ENCODE data around the gene TRIM13. TPM values are rescaled to one million over a fixed set of nuclear protein-coding genes. Genes with fewer than 3 reads are reported as not detected.
"Not testable (repeated sequence)": the region's sequence is repeated elsewhere in the genome, so short reads cannot be mapped to it uniquely, and the experiment has no call there.

The TRIM13 gene
- total and polyA plus RNA-seq, 11 donors, result 14.0 to 26.9 (median 18.5) TPM

- Histone ChIP-seq H3K4me3 (no peak overlapping the region), H3K4me1 (peaks cover 0 to 5% (median 0%) of the 10 kb centered on the region in 12 donors), H3K27ac (no peak overlapping the region), H3K27me3 (no peaks in the 10 kb centered on the region), H3K9me3 (no peaks in the 10 kb centered on the region), H3K36me3 (peaks cover 0 to 13% (median 0%) of the 10 kb centered on the region in 9 donors)
- TF ChIP-seq POLR2A (IDR thresholded peaks at IDR 0.05) (no peak), CTCF (IDR thresholded peaks at IDR 0.05) (no peak)
- 73 to 83% (median 80%) methylated on average over 3 of the region's 3 CpGs for WGBS, 4 donors
- intact Hi-C loops (cut with DNase I), result loop anchor here (2.0 to 10.0 kb wide), 17 partner anchors 547 to 1094 kb away; no protein-coding TSS in a partner anchor
- ATAC-seq, result peak in 1 of 4 donors; percentile 16
- no peak for DNase-seq
Observed at GRCh38 chr13:49977992-49978391, 18.9 kb upstream of the TRIM13 start.

- H3K36me3 ChIP-seq, result peaks cover 0 to 11% (median 0%) of the 10 kb centered on the region in 9 donors
- TF ChIP-seq POLR2A (IDR thresholded peaks at IDR 0.05), result no peak
- TF ChIP-seq CTCF (IDR thresholded peaks at IDR 0.05), result no peak
- intact Hi-C loops (cut with DNase I), result no loop called here
- H3K27me3 ChIP-seq, result no peaks in the 10 kb centered on the region
- no peak overlapping the region for H3K27ac ChIP-seq
- peaks cover 0 to 8% (median 0%) of the 10 kb centered on the region in 12 donors for H3K4me1 ChIP-seq
- DNase-seq, result no peak
- no peak overlapping the region for H3K4me3 ChIP-seq
- H3K9me3 ChIP-seq, result no peaks in the 10 kb centered on the region
- ATAC-seq, result peak in 2 of 4 donors; percentile 44 to 58
Observed at GRCh38 chr13:49980266-49980665, 16.6 kb upstream of the TRIM13 start.

GRCh38 chr13:49985129-49985528 lies 11.7 kb upstream of the TRIM13 start:
- Histone ChIP-seq H3K27ac (no peak overlapping the region), H3K27me3 (no peaks in the 10 kb centered on the region), H3K9me3 (no peaks in the 10 kb centered on the region), H3K36me3 (peaks cover 0 to 42% (median 7%) of the 10 kb centered on the region in 9 donors), H3K4me1 (peaks cover 0 to 5% (median 0%) of the 10 kb centered on the region in 12 donors), H3K4me3 (no peak overlapping the region)
- TF ChIP-seq POLR2A (IDR thresholded peaks at IDR 0.05), result no peak
- TF ChIP-seq CTCF (IDR thresholded peaks at IDR 0.05), result no peak
- DNase-seq, result no peak
- ATAC-seq, result no peak
- WGBS, 4 donors, result 72 to 82% (median 75%) methylated on average over 2 of the region's 2 CpGs
- intact Hi-C loops (cut with DNase I), result no loop called here

- 75 to 84% (median 80%) methylated on average over 7 of the region's 7 CpGs for WGBS, 4 donors
- Histone ChIP-seq H3K4me1 (peaks cover 0 to 5% (median 0%) of the 10 kb centered on the region in 12 donors), H3K9me3 (no peaks in the 10 kb centered on the region), H3K36me3 (peaks cover 0 to 53% (median 16%) of the 10 kb centered on the region in 9 donors), H3K27me3 (no peaks in the 10 kb centered on the region), H3K4me3 (no peak overlapping the region), H3K27ac (no peak overlapping the region)
- DNase-seq (no peak), ATAC-seq (no peak)
- intact Hi-C loops (cut with DNase I), result no loop called here
- TF ChIP-seq POLR2A (IDR thresholded peaks at IDR 0.05), result no peak
Observed at GRCh38 chr13:49986471-49986870, 10.4 kb upstream of the TRIM13 start.

GRCh38 chr13:49990612-49991011 lies 6.2 kb upstream of the TRIM13 start:
- DNase-seq, ATAC-seq: not testable (repeated sequence)

More at GRCh38 chr13:49990612-49991011, 6.2 kb upstream of the TRIM13 start:
- not testable (repeated sequence) for H3K4me3 ChIP-seq, H3K27ac ChIP-seq, H3K4me1 ChIP-seq, H3K9me3 ChIP-seq, H3K27me3 ChIP-seq
- peaks cover 0 to 45% (median 21%) of the 10 kb centered on the region in 9 donors for H3K36me3 ChIP-seq
- 96 to 98% (median 97%) methylated on average over 6 of the region's 6 CpGs for WGBS, 4 donors
- intact Hi-C loops (cut with DNase I), result loop anchor here in 1 of 10 donors (5.0 kb wide), 1 partner anchor 532 kb away; no protein-coding TSS in a partner anchor

Measured in heart left ventricle (tissue), 16 donors.